H1 (cell line): ENCODE measurements around the gene UGT2B7.

Experiments
- CEBPB ChIP-seq: IDR thresholded peaks from 2 replicates; pipeline ENCODE4 v1.6.1; 2012; ENCODE audit warnings: low read depth, low read length
- POLR2A ChIP-seq, 2 experiments: IDR thresholded peaks; 1 replicate in 1 of 2; 2 replicates in 1 of 2; pipeline ENCODE4 v1.6.1; 2011; ENCODE audit warnings: low read depth in 2 of 2, low read length in 2 of 2, mild to moderate bottlenecking in 2 of 2; ENCODE audit errors: control extremely low read depth in 1 of 2

DNA sequence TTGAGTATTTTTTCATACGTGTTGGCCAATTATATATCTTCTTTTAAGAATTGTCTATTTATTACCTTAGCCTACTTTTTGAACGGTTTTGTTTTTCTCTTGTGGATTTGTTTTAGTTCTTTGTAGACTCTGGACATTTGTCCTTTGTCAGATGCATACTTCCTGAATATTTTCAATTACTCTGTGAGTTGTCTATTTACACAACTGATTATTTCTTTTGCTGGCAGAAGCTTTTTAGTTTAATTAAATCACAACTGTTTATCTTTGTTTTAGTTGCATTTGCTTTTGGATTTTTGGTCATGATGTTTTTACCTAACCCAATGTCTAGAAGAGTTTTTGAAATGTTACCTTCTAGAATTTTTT, 19.6 kb downstream of the UGT2B7 start:
- no peak for TF ChIP-seq CEBPB
- no peak for TF ChIP-seq POLR2A (IDR thresholded peaks at IDR 0.05; ENCODE audit: control extremely low read depth in 1 of 2, low read depth in 2 of 2, low read length in 2 of 2)
